GM10266 (cell line): Measurements from ENCODE around the gene TSGA10IP.

ENCODE experiments used
- DNase-seq: peaks from one replicate; pipeline ENCODE4 v3.0.0; 2012; ENCODE audit errors: extremely low spot score
- CTCF ChIP-seq: IDR thresholded peaks from 2 replicates; pipeline ENCODE4 v1.5.1; 2012; ENCODE audit warnings: mild to moderate bottlenecking, low read depth; ENCODE audit not compliant: control insufficient read depth, insufficient read depth; ENCODE audit errors: missing control alignments

Gene TSGA10IP

GRCh38 chr11:65958774-65959420 is 13.6 kb downstream of the TSGA10IP start:
- TF ChIP-seq CTCF: no peak
- no peak for DNase-seq

- no peak for TF ChIP-seq CTCF
- no peak for DNase-seq
These were observed 15.6 kb downstream of the TSGA10IP start for GRCh38 chr11:65960824-65961266.

GRCh38 chr11:65961267-65962140 is 16.2 kb downstream of the TSGA10IP start, which contains the start of gene SART1:
Gene SART1 (plus strand): TSS chr11:65961734. CDS start chr11:65961781, 47 bp downstream.
- no peak for TF ChIP-seq CTCF
- DNase-seq: peak; percentile 99

GRCh38 chr11:65962141-65962564 is 16.9 kb downstream of the TSGA10IP start:
- TF ChIP-seq CTCF: no peak
- DNase-seq: no peak

GRCh38 chr11:65964906-65965305 is 19.6 kb downstream of the TSGA10IP start:
- DNase-seq: no peak
- TF ChIP-seq CTCF: no peak

- no peak for TF ChIP-seq CTCF
- no peak for DNase-seq
These were observed 20.9 kb downstream of the TSGA10IP start for GRCh38 chr11:65965986-65966762.
